ENCODE data around the gene CASP2. TPM values are rescaled to one million over a fixed set of nuclear protein-coding genes. Genes with fewer than 3 reads are reported as not detected.
A peak's percentile ranks its signal among the peaks of the same experiment; 100 is the strongest.

CASP2 gene
- total and polyA plus RNA-seq, 2 donors (not counting 1 experiment from before 2014, with no cell fraction given): 9.4 to 22.6 TPM

- no peaks in the 10 kb centered on the region for H4K20me1 ChIP-seq (ENCODE audit: control insufficient read depth, extremely low read depth, insufficient read depth, low read length)
- no peaks in the 10 kb centered on the region for H3K9me3 ChIP-seq (ENCODE audit: control insufficient read depth, insufficient read depth, low read depth, low read length)
- H3K4me2 ChIP-seq (ENCODE audit: extremely low read depth, insufficient read depth, low read length): no peak overlapping the region
- TF ChIP-seq CTCF (conservative IDR thresholded peaks at IDR 0.05 in 1 of 2, IDR thresholded peaks at IDR 0.05 in 1 of 2; ENCODE audit: low read depth in 1 of 2, low read length in 2 of 2) (no peak), EZH2 (IDR thresholded peaks at IDR 0.05; ENCODE audit: low read length, missing control alignments) (no peak)
- peak in 1 of 2 donors; percentile 34 for DNase-seq (ENCODE audit: low read depth in 2 of 2)
- H3K27me3 ChIP-seq (ENCODE audit: control insufficient read depth, insufficient read depth, low read length): peaks cover 2% of the 10 kb centered on the region
- H3K36me3 ChIP-seq (ENCODE audit: control insufficient read depth, insufficient read depth, low read length): no peaks in the 10 kb centered on the region
- no peak overlapping the region for H3K9ac ChIP-seq (ENCODE audit: insufficient read depth, low read length)
- H3K79me2 ChIP-seq (ENCODE audit: control insufficient read depth, insufficient read depth, low read length): no peaks in the 10 kb centered on the region
- no peak overlapping the region for H2AFZ ChIP-seq (ENCODE audit: low read length)
- no peak overlapping the region for H3K4me3 ChIP-seq (replicated peaks in 1 of 4; ENCODE audit: control extremely low read depth in 1 of 4, insufficient read depth in 1 of 4, low read depth in 3 of 4, low read length in 4 of 4)
- H3K27ac ChIP-seq (ENCODE audit: insufficient read depth, low read length): no peak overlapping the region
- no peaks in the 10 kb centered on the region for H3K4me1 ChIP-seq (ENCODE audit: control insufficient read depth, extremely low read depth, insufficient read depth, low read length)
These were observed 39.3 kb upstream of the CASP2 start for GRCh38 chr7:143248761-143249354.

GRCh38 chr7:143250199-143250598 lies 38.0 kb upstream of the CASP2 start:
- Histone ChIP-seq H2AFZ (ENCODE audit: low read length) (no peak overlapping the region), H4K20me1 (ENCODE audit: control insufficient read depth, extremely low read depth, insufficient read depth, low read length) (no peaks in the 10 kb centered on the region), H3K9me3 (ENCODE audit: control insufficient read depth, insufficient read depth, low read depth, low read length) (no peaks in the 10 kb centered on the region), H3K4me1 (ENCODE audit: control insufficient read depth, extremely low read depth, insufficient read depth, low read length) (no peaks in the 10 kb centered on the region), H3K9ac (ENCODE audit: insufficient read depth, low read length) (no peak overlapping the region), H3K27ac (ENCODE audit: insufficient read depth, low read length) (no peak overlapping the region), H3K79me2 (ENCODE audit: control insufficient read depth, insufficient read depth, low read length) (no peaks in the 10 kb centered on the region), H3K4me2 (ENCODE audit: extremely low read depth, insufficient read depth, low read length) (no peak overlapping the region), H3K4me3 (replicated peaks in 1 of 4; ENCODE audit: control extremely low read depth in 1 of 4, insufficient read depth in 1 of 4, low read depth in 3 of 4, low read length in 4 of 4) (no peak overlapping the region), H3K36me3 (ENCODE audit: control insufficient read depth, insufficient read depth, low read length) (no peaks in the 10 kb centered on the region), H3K27me3 (ENCODE audit: control insufficient read depth, insufficient read depth, low read length) (peaks cover 2% of the 10 kb centered on the region)
- DNase-seq (ENCODE audit: low read depth in 2 of 2): no peak
- TF ChIP-seq CTCF (conservative IDR thresholded peaks at IDR 0.05 in 1 of 2, IDR thresholded peaks at IDR 0.05 in 1 of 2; ENCODE audit: low read depth in 1 of 2, low read length in 2 of 2): no peak
- no peak for TF ChIP-seq EZH2 (IDR thresholded peaks at IDR 0.05; ENCODE audit: low read length, missing control alignments)

- H3K4me1 ChIP-seq (ENCODE audit: control insufficient read depth, extremely low read depth, insufficient read depth, low read length): no peaks in the 10 kb centered on the region
- no peak for TF ChIP-seq EZH2 (IDR thresholded peaks at IDR 0.05; ENCODE audit: low read length, missing control alignments)
- no peak for TF ChIP-seq CTCF (conservative IDR thresholded peaks at IDR 0.05 in 1 of 2, IDR thresholded peaks at IDR 0.05 in 1 of 2; ENCODE audit: low read depth in 1 of 2, low read length in 2 of 2)
- no peaks in the 10 kb centered on the region for H3K36me3 ChIP-seq (ENCODE audit: control insufficient read depth, insufficient read depth, low read length)
- no peak overlapping the region for H2AFZ ChIP-seq (ENCODE audit: low read length)
- no peak for DNase-seq (ENCODE audit: low read depth in 2 of 2)
- H3K4me3 ChIP-seq (replicated peaks in 1 of 4; ENCODE audit: control extremely low read depth in 1 of 4, insufficient read depth in 1 of 4, low read depth in 3 of 4, low read length in 4 of 4): no peak overlapping the region
- H3K79me2 ChIP-seq (ENCODE audit: control insufficient read depth, insufficient read depth, low read length): no peaks in the 10 kb centered on the region
- H3K9me3 ChIP-seq (ENCODE audit: control insufficient read depth, insufficient read depth, low read depth, low read length): no peaks in the 10 kb centered on the region
- no peaks in the 10 kb centered on the region for H4K20me1 ChIP-seq (ENCODE audit: control insufficient read depth, extremely low read depth, insufficient read depth, low read length)
- H3K9ac ChIP-seq (ENCODE audit: insufficient read depth, low read length): no peak overlapping the region
- H3K4me2 ChIP-seq (ENCODE audit: extremely low read depth, insufficient read depth, low read length): no peak overlapping the region
- H3K27me3 ChIP-seq (ENCODE audit: control insufficient read depth, insufficient read depth, low read length): peaks cover 2% of the 10 kb centered on the region
- no peak overlapping the region for H3K27ac ChIP-seq (ENCODE audit: insufficient read depth, low read length)
These were observed 37.3 kb upstream of the CASP2 start for GRCh38 chr7:143250822-143251221.

Data from fibroblast of lung (primary cell).